PC-3 (cell line): ENCODE results near the gene CCDC24. TPM values are rescaled to one million over a fixed set of nuclear protein-coding genes. Genes with fewer than 3 reads are reported as not detected.

Experiments used
- ATAC-seq: fragments of 200-7000 bp; cut with Tn5 transposase; 2 replicates; pipeline ENCODE4 v1.9.1; 2020; ENCODE audit warnings: mild to moderate bottlenecking, moderate library complexity
- BruUV-seq: library from RNA; stranded (reverse); fragments of 400-500 nt; replicated peaks from 2 replicates; lab custom pipeline; 2021; lab: Mats Ljungman, UMichigan
- CTCF ChIA-PET: fragments of 300-600 bp; sonication (Branson Sonifier 250); formaldehyde crosslinking; loops from one replicate; lab custom pipeline; 2022; ENCODE audit warnings: antibody characterized with exemption; lab: Charles Lee
- POLR2A ChIA-PET: fragments of 300-600 bp; sonication (Branson Sonifier 250); formaldehyde crosslinking; loops from one replicate; lab custom pipeline; 2022; ENCODE audit warnings: antibody characterized with exemption; ENCODE audit not compliant: unreplicated experiment; lab: Charles Lee
- DNase-seq: peaks from one replicate; pipeline ENCODE4 v3.0.0-alpha.2; 2015
- H2AFZ ChIP-seq: fragments of 300-600 bp; sonication (generic); 2 replicates; pipeline ENCODE4 v1.6.0; 2016; ENCODE audit warnings: antibody characterized with exemption, low read length
- H3F3A ChIP-seq: fragments of 300-600 bp; sonication (generic); one replicate; pipeline ENCODE4 v1.6.0; 2017; ENCODE audit warnings: antibody characterized with exemption, low read length, control low read depth, mild to moderate bottlenecking; ENCODE audit not compliant: unreplicated experiment
- H3K27ac ChIP-seq: fragments of 300-600 bp; sonication (generic); 2 replicates; pipeline ENCODE4 v1.5.1; 2016; ENCODE audit warnings: mild to moderate bottlenecking, low read length
- H3K27me3 ChIP-seq: fragments of 300-600 bp; sonication (generic); 2 replicates; pipeline ENCODE4 v1.6.1; 2016; ENCODE audit warnings: low read length, mixed read lengths
- H3K36me3 ChIP-seq: fragments of 300-600 bp; sonication (generic); 2 replicates; pipeline ENCODE4 v1.6.1; 2016; ENCODE audit warnings: low read depth, mixed run types, low read length, mixed read lengths
- H3K4me1 ChIP-seq: fragments of 300-600 bp; sonication (generic); 2 replicates; pipeline ENCODE4 v1.5.1; 2016; ENCODE audit warnings: low read length; ENCODE audit not compliant: insufficient read depth
- H3K4me2 ChIP-seq: fragments of 300-600 bp; sonication (generic); 2 replicates; pipeline ENCODE4 v1.6.0; 2016; ENCODE audit warnings: low read length
- H3K4me3 ChIP-seq: fragments of 300-600 bp; sonication (generic); 2 replicates; pipeline ENCODE4 v1.5.1; 2016; ENCODE audit warnings: mild to moderate bottlenecking, low read length, mixed read lengths
- H3K79me2 ChIP-seq: fragments of 300-600 bp; sonication (generic); 2 replicates; pipeline ENCODE4 v1.6.1; 2017; ENCODE audit warnings: low read length, mixed read lengths
- H3K9ac ChIP-seq: fragments of 300-600 bp; sonication (generic); 2 replicates; pipeline ENCODE4 v1.6.0; 2016; ENCODE audit warnings: mild to moderate bottlenecking, low read length
- H3K9me2 ChIP-seq: fragments of 300-600 bp; sonication (generic); replicated peaks from 2 replicates; pipeline ENCODE4 v1.6.1; 2016; ENCODE audit warnings: mixed run types, low read length, mixed read lengths
- H3K9me3 ChIP-seq: fragments of 300-600 bp; sonication (generic); 2 replicates; pipeline ENCODE4 v1.6.1; 2016; ENCODE audit warnings: low read length, mixed read lengths
- H4K20me1 ChIP-seq: fragments of 300-600 bp; sonication (generic); 2 replicates; pipeline ENCODE4 v1.6.1; 2016; ENCODE audit warnings: low read length, mixed read lengths
- CTCF ChIP-seq: fragments of 300-600 bp; sonication (generic); conservative IDR thresholded peaks from 2 replicates; pipeline ENCODE4 v1.5.1; 2017; ENCODE audit warnings: antibody characterized with exemption, low read depth, mild to moderate bottlenecking, low read length
- EZH2 ChIP-seq: fragments of 300-600 bp; sonication (generic); IDR thresholded peaks from one replicate; pipeline ENCODE4 v1.6.1; 2017; ENCODE audit warnings: antibody characterized with exemption, mild to moderate bottlenecking, low read length; ENCODE audit not compliant: unreplicated experiment
- EZH2phosphoT487 ChIP-seq: fragments of 300-600 bp; sonication (generic); IDR thresholded peaks from 2 replicates; pipeline ENCODE4 v1.6.1; 2018; ENCODE audit warnings: mild to moderate bottlenecking, antibody characterized with exemption, low read length, borderline replicate concordance
- intact Hi-C: fragments of 100-400 bp; cut with micrococcal nuclease; formaldehyde crosslinking; loops from 2 replicates; pipeline ENCODE4 v1.9.0; 2023
- total RNA-seq: library from RNA; depleted of rRNA; stranded (reverse); fragments of >200 nt; gene quantifications from 2 replicates; pipeline ENCODE4 v1.2.3, GENCODE V29; 2014

CCDC24 gene
- total RNA-seq, 1 experiment from 2014 or later, result 10.1 TPM

GRCh38 chr1:44020464-44020863 is 29.1 kb downstream of the CCDC24 start:
- Histone ChIP-seq H3K4me2 (no peak overlapping the region), H3K79me2 (no peaks in the 10 kb centered on the region), H3K27me3 (no peaks in the 10 kb centered on the region), H4K20me1 (no peaks in the 10 kb centered on the region), H3F3A (peaks cover 3% of the 10 kb centered on the region), H3K9ac (no peak overlapping the region), H3K9me2 (no peaks in the 10 kb centered on the region), H3K36me3 (no peaks in the 10 kb centered on the region), H3K4me3 (no peak overlapping the region), H3K9me3 (no peaks in the 10 kb centered on the region), H2AFZ (no peak overlapping the region), H3K4me1 (peaks cover 19% of the 10 kb centered on the region), H3K27ac (no peak overlapping the region)
- intact Hi-C loops, result no loop called here
- ChIA-PET CTCF (no interaction called here), POLR2A (no interaction called here)
- TF ChIP-seq EZH2 (no peak), EZH2phosphoT487 (no peak), CTCF (no peak)
- DNase-seq, result no peak
- no peak for ATAC-seq
- BruUV-seq, result no TSS peak

DNA sequence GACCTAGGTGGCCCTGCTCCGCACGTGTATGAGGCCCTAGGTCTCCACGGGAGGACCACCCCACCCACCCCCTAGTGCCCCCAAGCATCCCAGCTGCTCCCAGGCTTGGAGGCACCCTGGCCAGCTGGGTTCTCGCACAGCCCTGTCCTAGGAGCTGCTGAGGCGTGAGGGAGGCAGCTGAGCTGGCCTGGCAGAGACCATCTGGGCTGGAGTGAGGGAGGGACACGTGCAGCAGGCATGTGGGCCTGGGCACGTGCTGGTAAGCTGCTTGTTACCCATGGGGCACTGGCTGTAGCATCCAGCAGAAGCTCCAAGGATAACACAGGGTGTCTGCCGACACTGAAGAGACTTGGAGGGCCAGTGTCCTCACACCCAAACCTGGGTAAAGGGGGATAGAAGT is 29.8 kb downstream of the CCDC24 start:
- no peak overlapping the region for H2AFZ ChIP-seq
- no peaks in the 10 kb centered on the region for H4K20me1 ChIP-seq
- H3K9ac ChIP-seq, result no peak overlapping the region
- intact Hi-C loops, result no loop called here
- H3K9me3 ChIP-seq, result no peaks in the 10 kb centered on the region
- H3K27me3 ChIP-seq, result no peaks in the 10 kb centered on the region
- no peak overlapping the region for H3K4me2 ChIP-seq
- TF ChIP-seq EZH2phosphoT487 (no peak), CTCF (no peak), EZH2 (no peak)
- peaks cover 3% of the 10 kb centered on the region for H3F3A ChIP-seq
- H3K79me2 ChIP-seq, result no peaks in the 10 kb centered on the region
- no peaks in the 10 kb centered on the region for H3K36me3 ChIP-seq
- POLR2A ChIA-PET, result no interaction called here
- DNase-seq, result no peak
- no peak for ATAC-seq
- no peaks in the 10 kb centered on the region for H3K9me2 ChIP-seq
- H3K4me1 ChIP-seq, result peaks cover 25% of the 10 kb centered on the region
- H3K27ac ChIP-seq, result no peak overlapping the region
- CTCF ChIA-PET, result no interaction called here
- H3K4me3 ChIP-seq, result no peak overlapping the region
- BruUV-seq, result no TSS peak

DNA sequence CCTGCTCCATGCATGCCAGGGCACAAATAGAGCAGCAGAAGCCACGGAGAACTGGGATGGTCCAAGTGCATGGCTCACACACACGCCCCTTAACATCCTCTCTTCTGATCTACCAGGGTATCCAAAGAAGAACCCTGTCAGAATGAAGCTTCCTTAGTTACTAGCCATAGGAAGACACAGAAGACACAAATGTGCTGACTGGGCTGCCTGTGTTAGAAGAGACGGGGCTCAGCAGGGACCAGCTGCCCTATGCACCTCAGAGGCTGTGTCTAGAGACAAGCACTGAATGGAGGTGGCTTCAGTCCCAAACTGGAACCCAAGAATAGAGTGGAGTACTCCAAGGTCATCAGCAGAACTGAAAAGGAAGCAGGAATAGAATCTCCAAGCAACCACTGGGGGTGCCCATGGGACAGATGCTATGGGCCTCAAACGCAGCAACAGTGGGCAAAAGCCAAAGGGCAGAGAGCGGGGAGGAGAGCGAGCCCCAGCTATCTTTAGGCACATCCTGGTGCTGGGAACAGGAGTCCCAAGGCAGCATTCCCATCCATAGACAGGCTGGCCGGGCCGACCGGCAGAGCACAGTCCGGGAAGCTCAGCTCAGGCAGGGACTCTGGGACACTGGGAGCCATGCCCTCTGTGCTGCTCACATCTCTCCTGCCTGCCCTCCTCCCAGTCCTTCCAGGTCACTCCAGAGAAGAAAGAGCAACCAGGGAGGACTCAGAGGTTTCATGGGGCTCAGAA is 30.4 kb downstream of the CCDC24 start:
- H3K79me2 ChIP-seq, result peaks cover 3% of the 10 kb centered on the region; the same call in 1 of the 2 replicates
- H3K27me3 ChIP-seq, result no peaks in the 10 kb centered on the region
- CTCF ChIA-PET, result no interaction called here
- H3F3A ChIP-seq, result peaks cover 3% of the 10 kb centered on the region
- H3K9me2 ChIP-seq, result no peaks in the 10 kb centered on the region
- no peak overlapping the region for H3K27ac ChIP-seq
- intact Hi-C loops, result no loop called here
- no peak for ATAC-seq
- no peaks in the 10 kb centered on the region for H3K9me3 ChIP-seq
- no peak overlapping the region for H3K4me2 ChIP-seq
- no peak for TF ChIP-seq EZH2phosphoT487
- TF ChIP-seq EZH2, result no peak
- no peak for TF ChIP-seq CTCF
- peaks cover 31% of the 10 kb centered on the region for H3K4me1 ChIP-seq
- H3K9ac ChIP-seq, result no peak overlapping the region
- no peak overlapping the region for H2AFZ ChIP-seq
- DNase-seq, result no peak
- no peaks in the 10 kb centered on the region for H4K20me1 ChIP-seq
- POLR2A ChIA-PET, result no interaction called here
- no TSS peak for BruUV-seq
- H3K4me3 ChIP-seq, result no peak overlapping the region
- no peaks in the 10 kb centered on the region for H3K36me3 ChIP-seq
